KOPT-K1 (cell line): ENCODE measurements around the gene TEX14.

Experiments
- H3K27ac ChIP-seq: fragments of 200-600 bp; sonication (generic); 2 replicates; pipeline ENCODE4 v1.5.1; 2016; ENCODE audit warnings: antibody characterized with exemption, mild to moderate bottlenecking, low read depth, low read length; ENCODE audit not compliant: poor library complexity, severe bottlenecking
- H3K36me3 ChIP-seq: fragments of 200-600 bp; sonication (generic); 2 replicates; pipeline ENCODE4 v1.5.1; 2017; ENCODE audit warnings: antibody characterized with exemption, mild to moderate bottlenecking, low read length, moderate library complexity; ENCODE audit not compliant: insufficient read depth
- H3K9me3 ChIP-seq: fragments of 200-600 bp; sonication (generic); 2 replicates; pipeline ENCODE4 v1.5.1; 2017; ENCODE audit warnings: antibody characterized with exemption, low read length, mild to moderate bottlenecking; ENCODE audit not compliant: insufficient read depth, poor library complexity, severe bottlenecking

The TEX14 gene

DNA sequence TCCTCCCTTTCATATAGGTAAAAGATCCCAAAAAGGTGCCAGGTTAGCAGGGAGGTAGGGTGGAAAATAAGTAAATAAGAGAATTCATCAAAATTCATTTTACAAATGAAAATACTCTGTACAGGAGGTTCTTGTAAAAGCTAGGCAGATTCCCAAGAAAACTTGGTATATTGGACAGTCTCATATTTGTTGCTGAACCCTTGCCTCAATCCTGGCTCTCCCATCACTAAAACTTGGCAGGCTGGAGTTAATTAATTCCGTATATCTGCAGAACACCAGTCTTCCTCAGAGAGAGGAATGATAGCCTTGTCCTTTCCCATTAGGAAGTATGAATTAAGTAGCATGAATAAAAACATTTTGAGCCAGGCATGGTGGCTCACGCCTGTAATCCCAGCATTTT is 111.2 kb downstream of the TEX14 start:
- Histone ChIP-seq H3K36me3 (no peaks in the 10 kb centered on the region), H3K9me3 (no peaks in the 10 kb centered on the region), H3K27ac (no peak overlapping the region)

DNA sequence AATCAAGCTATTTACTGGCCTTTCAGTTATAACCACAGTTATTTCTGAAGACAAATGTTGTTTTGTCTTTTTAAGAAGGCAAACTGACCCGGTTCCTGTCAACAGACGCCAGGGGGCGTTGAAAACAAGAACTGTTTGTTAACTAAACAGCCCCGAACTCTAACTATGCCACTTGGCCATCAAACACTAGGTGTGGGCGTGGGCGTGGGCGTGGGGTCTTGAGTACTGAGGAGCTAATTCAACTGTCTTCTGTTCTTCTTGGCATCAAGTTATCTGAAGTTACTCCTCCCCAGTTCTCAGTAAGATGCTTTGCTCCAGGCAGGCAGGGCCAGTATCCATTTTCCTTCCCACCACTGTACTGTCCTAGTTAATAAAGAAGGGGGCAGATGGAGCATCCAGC is 114.1 kb downstream of the TEX14 start:
- Histone ChIP-seq H3K27ac (no peak overlapping the region), H3K36me3 (no peaks in the 10 kb centered on the region), H3K9me3 (no peaks in the 10 kb centered on the region)

DNA sequence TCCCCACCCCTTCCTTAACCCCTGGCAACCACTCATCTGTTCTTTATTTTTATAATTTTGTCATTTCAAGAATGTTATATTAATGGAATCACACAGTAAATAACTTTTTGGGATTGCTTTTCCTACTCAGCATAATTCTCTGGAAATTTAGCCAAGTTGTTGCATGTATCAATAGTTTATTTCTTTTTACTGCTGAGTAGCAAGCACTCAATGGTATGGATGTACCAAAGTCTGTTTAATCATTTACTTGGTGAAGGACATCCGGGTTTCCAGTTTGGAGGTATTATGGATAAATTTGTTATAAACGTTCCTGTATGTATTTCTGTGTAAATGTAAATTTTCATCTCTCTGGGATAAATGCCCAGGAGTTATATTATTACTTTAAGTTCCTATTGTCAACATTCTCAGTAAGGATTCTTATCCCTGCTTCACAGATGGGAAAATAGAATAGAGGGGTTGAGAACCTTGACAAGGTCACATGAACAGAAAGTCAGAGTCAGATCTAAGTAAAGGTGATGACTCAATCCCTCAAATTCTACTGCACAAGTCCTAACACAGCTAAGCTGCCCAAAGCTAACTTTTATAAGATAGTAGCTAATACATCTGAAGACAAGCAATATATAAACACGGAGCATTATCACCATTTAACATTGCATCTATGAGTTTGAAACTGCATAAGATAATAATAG is 115.0 kb downstream of the TEX14 start:
- no peaks in the 10 kb centered on the region for H3K36me3 ChIP-seq
- no peaks in the 10 kb centered on the region for H3K9me3 ChIP-seq
- no peak overlapping the region for H3K27ac ChIP-seq

DNA sequence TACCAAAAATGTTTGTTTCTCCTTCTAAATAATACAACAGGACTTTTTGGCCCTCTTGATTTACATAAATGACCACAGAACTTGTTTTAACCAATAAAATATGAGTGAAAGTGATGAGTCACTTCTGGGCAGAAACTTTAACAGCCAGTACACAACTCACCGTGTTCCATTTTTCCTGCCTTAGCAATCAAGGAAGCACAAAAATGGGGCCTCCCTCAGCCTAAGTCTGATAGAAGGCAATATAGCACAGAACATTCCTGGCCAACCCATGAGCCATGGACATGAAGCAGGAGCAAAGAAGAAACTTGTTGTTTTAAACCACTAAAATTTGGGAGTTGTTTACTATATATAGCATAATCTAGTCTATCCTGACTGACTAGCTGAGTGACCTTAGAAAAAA is 116.3 kb downstream of the TEX14 start:
- Histone ChIP-seq H3K27ac (no peak overlapping the region), H3K36me3 (no peaks in the 10 kb centered on the region)

DNA sequence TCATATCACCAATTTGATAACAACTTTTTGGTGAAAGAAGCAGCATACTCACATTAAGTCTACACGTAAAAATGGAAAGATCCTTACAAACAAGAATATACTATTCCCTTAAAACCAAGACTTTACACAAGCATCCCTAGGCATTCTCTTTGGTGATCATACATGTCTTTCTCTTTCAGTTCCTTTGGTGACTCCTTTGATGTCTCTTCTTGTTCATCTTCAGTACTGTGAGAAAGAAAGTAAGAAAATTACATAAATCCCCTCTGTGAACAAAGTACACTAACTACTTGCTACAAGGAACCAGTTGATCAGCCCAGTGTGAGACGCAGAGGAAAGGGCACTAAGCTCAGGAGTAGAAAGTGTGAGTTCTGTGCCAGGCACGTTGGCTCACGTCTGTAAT is 117.8 kb downstream of the TEX14 start:
- Histone ChIP-seq H3K36me3 (no peaks in the 10 kb centered on the region), H3K27ac (no peak overlapping the region), H3K9me3 (no peaks in the 10 kb centered on the region)

More for the DNA sequence above, 116.3 kb downstream of the TEX14 start:
- no peaks in the 10 kb centered on the region for H3K9me3 ChIP-seq

DNA sequence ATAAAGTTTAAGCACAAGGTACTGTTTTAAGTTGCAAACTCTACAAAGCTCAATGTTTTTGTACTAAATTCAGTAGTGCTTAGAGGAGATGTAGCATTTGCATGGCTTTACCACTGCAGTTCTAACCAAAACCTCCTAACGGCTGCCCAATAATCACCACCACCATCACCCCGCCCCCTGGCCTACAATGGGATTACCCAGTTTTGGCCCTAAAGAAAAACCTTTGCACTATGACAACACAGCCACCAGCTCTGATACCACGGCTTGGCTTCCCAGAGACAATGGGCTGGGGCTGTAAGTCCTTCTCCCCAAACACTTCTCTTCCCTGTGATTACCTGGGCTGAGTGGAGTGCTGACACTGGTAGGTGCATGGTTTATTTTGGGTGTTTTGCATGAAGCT is 119.0 kb downstream of the TEX14 start:
- H3K9me3 ChIP-seq, result no peaks in the 10 kb centered on the region
- H3K27ac ChIP-seq, result no peak overlapping the region
- H3K36me3 ChIP-seq, result no peaks in the 10 kb centered on the region

DNA sequence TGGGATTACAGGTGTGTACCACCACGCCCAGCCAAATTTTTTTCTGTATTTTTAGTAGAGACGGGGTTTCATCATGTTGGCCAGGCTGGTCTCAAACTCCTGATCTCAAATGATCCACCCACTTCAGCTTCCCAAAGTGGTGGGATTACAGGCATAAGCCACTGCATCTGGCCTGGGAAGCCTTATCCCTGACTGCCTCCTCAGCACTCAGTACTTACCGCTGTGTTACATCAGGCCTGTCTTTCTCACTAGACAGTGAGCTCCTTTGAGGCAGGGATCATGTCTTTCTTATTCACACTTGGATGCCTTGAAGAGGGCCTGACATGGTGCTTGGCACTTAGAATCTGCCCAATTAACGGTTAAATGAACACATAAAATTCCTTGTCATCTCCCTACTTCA is 121.1 kb downstream of the TEX14 start:
- no peaks in the 10 kb centered on the region for H3K36me3 ChIP-seq
- H3K27ac ChIP-seq, result no peak overlapping the region
- no peaks in the 10 kb centered on the region for H3K9me3 ChIP-seq

DNA sequence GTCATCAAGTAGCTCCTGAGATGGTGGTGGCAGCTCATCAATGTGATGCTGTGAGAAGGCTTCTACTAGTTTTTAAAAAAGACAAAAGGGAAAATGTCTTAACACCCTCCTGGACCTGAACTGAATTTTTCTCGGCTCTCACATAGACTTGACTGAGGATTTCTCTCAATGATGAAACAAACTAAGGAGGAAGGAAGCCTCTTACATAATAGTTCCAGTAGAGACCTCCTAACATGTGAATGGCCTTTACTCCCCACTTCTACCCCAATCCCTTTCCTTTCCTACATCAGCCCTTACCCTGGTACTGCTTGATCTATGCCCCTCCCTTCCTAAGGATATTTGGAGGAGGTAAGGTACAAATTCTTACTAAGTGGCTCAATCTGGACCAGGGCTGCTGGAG is 122.6 kb downstream of the TEX14 start:
- no peaks in the 10 kb centered on the region for H3K9me3 ChIP-seq
- H3K36me3 ChIP-seq, result no peaks in the 10 kb centered on the region
- H3K27ac ChIP-seq, result no peak overlapping the region

DNA sequence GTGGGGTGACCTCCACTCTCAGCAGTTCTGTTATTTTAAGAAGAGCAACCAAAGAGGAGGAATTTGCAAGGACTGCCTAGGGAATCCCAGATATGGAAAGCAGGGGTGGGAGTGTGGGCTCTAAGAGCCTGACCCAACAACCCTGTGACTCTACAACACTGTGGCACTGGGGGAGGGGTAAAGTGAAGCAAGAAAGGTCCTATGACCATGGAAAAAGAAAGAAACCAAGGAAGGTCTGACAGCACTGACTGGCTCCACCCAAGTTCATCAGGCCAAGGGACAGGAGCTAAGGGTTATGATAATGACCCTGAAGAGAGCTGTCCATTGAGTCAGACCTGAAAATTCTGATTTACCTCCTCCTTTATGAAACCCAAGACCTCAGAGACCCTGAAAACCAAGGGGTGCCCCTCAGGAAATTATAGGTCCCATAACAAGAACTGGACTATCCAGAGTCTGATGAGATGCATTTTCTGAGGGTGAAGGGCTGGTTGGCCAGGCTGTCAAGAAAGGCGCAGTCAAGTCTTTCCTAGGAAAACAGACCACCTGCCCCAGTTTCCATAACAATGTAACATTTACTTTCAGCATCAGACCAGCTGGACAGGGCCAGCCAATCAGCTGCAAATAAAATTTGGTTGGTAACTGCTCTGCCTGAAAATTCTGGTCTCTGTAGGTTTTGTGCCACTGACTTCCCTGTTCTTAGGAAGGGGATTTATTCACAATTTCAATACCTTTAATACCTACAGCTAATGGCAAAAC is 123.6 kb downstream of the TEX14 start:
- Histone ChIP-seq H3K9me3 (no peaks in the 10 kb centered on the region), H3K36me3 (no peaks in the 10 kb centered on the region), H3K27ac (no peak overlapping the region)

DNA sequence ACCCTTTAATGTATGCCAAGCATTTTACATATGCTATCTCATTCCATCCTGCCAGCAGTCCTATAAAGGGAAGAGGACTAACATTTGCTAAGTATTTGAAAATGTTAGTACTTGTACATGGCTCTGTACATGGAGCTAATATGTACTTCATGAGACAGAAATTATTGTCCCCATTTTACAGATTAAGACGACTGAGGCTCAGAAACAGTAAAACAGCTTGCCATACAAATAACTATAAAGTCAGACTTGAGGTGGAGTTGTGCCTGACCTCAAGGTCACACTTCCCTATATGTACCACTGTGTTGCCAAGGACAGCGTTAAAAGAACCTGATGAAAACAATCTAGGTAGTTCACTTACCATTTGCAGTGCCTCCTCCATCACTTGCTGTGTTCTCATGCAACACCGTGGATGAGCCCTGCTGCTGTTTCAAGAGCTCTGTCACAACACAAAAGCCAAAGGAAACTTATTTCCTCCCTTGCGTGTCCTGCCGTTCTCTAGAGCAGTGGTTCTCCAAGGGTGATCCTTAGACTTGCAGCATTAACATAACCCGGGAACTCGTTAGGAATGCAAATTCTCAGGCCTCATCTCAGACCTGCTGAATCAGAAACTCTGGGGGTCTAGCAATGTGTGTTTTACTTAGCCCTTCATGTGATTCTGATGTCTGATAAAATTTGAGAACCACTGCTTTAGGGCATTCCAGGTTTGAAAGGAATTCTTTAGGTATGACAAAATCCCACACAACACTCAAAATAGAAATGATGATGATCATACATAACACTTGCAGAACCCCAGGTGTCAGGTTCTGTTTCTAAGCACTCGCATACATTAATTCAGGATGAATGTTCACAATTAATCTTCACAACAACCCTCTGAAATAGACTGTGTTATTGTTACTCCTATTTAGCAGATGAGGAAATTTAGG is 126.2 kb downstream of the TEX14 start:
- Histone ChIP-seq H3K36me3 (no peaks in the 10 kb centered on the region), H3K27ac (no peak overlapping the region), H3K9me3 (no peaks in the 10 kb centered on the region)

DNA sequence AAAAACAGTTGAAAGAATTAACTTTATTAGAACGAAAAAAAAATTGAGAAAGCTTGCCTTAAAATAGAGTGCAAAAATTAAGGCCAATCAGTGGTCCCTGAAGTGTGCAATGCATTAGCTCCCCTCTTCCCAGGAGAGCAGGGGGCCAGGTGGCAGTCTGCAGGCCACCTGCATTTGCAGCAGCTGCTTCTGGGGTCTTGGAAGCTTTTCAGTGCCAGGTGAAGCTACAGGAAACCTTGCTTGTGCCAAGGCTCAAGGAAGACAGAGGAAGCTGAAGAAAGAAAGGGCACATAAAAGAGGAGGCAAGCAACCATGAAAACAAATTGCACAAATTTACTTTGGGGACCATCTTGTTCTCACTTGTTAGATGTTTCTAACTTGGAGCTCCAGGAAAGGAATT is 126.9 kb downstream of the TEX14 start:
- Histone ChIP-seq H3K27ac (no peak overlapping the region), H3K9me3 (no peaks in the 10 kb centered on the region), H3K36me3 (no peaks in the 10 kb centered on the region)

DNA sequence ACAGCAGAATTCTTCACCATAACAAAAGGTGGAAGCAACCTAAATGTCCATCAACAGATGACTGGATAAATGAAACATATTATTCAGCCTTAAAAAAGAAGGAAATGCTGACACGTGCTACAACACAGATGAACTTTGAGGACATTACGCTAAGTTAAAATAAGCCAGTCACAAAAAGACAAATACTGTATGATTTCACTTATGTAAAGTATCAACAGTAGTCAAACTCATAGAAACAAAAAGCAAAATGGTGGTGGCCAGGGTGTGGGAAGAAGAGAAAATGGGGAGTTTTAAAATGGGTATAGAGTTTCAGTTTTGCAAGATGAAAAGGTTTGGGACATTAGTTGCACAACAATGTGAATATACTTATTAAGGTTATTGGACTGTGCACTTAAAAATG is 127.6 kb downstream of the TEX14 start:
- Histone ChIP-seq H3K27ac (no peak overlapping the region), H3K36me3 (no peaks in the 10 kb centered on the region), H3K9me3 (no peaks in the 10 kb centered on the region)

DNA sequence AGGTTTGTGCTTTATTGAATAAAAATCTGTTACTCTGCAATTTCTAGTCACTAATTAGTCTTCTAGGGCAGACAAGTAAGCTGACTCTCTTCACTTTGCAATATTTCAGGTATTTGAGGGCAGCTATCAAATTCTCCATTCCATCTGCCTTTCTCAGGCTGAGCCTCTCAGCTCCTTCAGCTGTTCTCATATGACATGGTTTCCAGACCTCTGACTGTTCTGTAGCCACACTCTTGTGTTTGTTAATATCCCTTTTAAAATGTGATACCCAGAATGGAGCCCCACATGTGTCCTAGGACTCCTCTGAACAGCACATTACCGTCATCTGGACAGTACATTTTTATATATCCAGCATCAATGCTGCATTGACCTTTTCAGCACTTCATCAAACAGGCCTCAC is 131.3 kb downstream of the TEX14 start:
- no peaks in the 10 kb centered on the region for H3K36me3 ChIP-seq
- no peaks in the 10 kb centered on the region for H3K9me3 ChIP-seq
- H3K27ac ChIP-seq, result no peak overlapping the region

DNA sequence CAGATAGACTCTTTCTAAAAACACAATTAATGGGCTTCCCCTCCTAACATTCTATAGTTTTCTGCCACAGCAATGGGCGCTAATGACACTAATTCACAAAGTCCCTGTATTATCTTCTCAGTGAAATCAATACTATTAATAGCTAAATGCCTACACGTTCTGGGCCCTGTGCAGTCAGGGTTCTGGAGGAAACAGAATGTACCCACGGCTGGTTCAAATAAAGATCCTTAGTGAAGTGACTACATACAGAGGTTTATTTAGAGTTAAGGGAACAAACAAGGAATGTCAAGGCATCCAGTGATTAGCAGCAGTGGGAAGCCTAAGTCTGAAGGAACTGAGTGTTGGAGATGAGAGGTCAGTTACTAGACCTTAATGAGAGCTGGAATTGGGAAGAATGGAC is 133.9 kb downstream of the TEX14 start:
- Histone ChIP-seq H3K27ac (no peak overlapping the region), H3K36me3 (no peaks in the 10 kb centered on the region), H3K9me3 (no peaks in the 10 kb centered on the region)

DNA sequence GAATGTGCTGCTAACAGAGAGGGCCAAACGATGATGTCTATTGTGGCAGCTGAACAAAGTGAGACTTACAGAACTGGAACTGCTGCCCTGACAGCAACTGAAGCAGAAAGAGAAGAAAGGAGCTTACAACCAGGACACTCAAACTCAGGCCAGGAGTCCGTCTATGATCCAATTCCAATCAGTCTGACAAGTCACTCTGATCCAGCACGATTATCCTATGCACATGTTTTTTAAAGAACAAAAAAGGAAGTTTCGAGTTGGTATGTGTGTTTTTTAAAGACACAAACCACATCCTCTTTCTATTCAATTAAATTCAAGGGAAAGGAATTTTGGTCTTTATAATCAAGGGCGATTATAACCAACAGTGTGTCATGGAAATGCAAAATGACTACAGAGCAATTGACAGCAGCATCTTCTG is 135.0 kb downstream of the TEX14 start:
- H3K9me3 ChIP-seq, result no peaks in the 10 kb centered on the region
- no peaks in the 10 kb centered on the region for H3K36me3 ChIP-seq
- no peak overlapping the region for H3K27ac ChIP-seq
